SIG-M5 (cell line): Measurements from ENCODE around the gene TTC16.
A peak's percentile ranks its signal among the peaks of the same experiment; 100 is the strongest.

Source experiments
- DNase-seq: peaks from one replicate; lab custom pipeline; 2025; lab: John Stamatoyannopoulos, UW

TTC16 gene

DNA sequence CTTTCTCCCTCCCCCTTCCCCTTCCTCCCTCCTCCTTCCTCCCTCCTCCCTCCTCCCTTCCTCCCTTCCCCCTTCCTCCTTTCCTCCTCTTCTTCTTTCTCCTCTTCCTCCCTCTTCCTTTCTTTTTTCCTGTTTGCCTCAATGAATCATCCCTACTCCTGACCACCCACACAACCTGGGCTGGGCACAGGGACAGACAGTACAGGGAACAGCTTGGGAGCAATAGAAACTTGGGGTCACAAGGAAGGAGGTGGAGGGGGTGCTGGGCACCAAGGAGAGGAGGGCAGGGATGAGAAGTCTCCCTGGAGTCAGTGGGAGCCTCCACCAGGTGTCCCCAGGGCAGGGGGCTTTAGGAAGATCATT, 5.0 kb downstream of the TTC16 start:
- DNase-seq, result no peak

DNA sequence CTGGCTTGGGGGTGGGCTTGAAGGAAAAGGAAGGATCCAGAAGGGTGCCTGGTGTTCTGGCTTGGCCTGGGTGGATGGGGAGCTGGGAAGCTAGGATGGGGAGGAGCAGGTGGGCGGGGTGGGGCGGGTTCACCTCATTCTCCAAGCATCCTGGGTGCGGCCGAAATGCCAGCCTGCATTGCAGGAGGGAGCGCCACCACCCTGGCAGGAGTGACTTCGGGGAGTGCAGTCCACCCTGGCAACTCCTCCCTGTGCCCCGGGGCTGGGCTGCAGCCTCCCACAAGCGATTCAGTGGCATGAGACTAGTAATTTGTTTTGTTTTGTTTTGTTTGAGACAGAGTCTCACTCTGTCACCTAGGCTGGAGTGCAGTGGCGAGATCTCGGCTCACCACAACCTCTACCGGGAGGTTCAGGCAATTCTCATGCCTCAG, 5.5 kb downstream of the TTC16 start:
- no peak for DNase-seq

DNA sequence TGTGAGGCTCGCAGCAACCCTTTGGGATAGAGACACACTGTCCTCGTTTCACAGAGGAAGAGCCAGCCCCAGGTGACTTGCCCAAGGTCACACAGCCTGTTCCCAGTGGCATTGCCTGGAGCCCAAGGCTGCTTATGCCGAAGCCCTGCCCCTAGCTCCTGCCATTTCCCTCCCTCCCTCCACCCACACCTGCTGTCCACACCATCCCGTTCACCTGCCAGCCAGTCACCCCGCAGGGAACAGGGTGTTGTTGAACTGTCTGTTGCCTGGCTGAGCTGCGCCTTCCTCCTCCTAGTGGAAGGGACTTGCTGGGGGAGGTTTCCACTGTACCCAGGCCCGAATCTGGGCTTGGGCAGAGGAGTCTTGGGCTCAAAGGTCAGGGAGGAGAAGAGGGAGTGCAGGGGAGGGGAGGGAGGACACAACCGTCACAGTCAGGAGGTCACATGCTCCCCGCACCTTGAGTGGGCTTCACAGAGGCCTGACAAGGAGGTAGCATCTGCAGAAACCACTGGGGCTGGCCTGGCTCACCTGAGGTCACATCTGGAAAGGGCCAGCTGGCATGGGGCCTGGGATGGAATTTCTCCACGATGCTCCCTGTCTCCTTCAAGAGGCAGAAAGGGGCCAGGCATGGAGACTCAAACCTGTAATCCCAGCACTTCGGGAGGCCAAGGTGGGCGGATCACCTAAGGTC, 6.3 kb downstream of the TTC16 start:
- DNase-seq, result no peak

DNA sequence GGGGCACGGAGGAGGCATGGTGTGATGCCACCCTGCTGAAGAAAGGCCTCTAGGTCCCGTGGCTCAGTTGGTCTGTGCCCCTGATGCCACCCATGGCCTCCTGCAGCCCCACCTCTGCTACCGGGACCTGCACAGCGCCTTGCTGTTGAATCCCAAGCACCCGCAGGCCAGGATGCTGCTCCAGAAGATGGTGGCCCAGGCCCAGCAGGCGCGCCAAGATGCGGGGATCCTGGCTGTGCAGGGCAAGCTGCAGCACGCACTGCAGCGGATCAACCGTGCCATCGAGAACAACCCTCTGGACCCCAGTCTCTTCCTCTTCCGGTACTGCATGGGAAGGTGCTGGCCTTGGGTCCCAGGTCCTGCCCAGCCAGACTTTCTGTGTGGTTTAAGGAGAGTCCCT, 7.1 kb downstream of the TTC16 start:
- DNase-seq, result no peak

DNA sequence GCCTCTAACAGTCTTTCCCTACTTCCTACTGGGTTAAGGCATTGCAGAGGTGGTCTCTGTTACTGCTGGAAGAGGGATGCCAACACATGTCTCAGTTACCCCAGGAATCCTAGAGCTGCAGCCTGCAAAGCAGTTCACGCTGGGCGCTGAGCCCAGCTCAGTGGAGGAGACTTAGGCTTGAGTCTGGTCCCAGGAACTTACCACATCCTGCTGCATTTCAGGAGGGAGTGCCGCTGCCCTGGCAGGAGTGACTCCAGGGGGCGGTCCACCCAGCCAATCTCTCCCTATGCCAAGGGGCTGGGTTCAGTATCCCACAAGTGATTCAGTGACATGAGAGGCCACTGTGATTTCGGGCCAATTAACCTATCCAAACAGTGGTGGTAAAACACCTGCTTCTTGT, 7.6 kb downstream of the TTC16 start:
- no peak for DNase-seq

DNA sequence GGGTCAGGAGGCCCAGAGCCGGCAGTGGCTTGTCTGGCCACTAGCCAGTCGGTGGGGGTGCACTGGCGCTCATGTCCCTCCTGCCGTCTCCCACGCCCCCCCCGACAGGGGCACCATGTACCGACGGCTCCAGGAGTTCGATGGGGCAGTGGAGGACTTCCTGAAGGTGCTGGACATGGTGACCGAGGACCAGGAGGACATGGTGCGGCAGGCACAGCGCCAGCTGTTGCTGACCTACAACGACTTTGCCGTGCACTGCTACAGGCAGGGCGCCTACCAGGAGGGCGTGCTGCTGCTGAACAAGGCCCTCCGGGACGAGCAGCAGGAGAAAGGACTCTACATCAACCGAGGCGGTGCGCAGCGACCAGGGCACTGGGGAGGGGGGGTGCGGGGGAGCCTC, 8.1 kb downstream of the TTC16 start:
- no peak for DNase-seq

DNA sequence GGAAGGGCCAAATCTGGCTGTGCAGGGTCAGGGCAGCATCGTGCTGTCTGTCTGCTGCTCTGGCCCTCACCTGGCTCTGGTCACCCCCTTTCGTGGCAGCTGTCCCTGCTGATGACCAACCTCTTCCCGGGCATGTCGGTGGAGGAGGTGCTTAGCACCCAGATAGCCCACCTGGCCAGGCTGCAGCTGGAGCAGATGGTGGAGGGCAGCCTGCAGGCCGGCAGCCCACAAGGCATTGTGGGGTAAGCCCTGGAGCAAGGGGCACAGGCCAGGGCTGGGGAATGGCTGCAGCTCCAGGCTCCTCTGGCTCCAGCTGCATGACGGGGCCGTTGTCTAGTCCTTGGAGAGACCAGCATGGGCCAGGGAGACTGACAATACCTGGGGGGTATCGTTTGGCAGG, 11.0 kb downstream of the TTC16 start:
- no peak for DNase-seq

DNA sequence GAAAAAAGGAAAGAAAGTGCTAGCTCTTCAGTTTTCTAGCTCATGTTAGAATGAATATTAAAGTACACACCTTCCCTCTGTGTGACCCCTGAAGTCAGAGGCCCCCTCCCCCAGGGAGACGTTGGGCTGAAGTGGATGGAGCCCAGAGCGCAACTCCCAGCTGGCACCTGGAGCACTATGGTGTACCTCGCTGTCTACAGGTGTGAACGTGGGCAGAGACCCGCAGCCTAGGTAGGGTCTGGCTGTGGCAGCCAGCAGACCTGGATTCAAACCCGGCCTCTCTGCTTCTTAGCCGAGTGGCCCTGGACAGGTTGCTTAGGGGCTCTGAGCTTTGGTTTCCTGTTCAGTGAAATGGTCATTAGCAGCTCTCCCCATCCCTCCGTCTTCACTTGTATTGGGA, 12.9 kb downstream of the TTC16 start:
- DNase-seq, result no peak

DNA sequence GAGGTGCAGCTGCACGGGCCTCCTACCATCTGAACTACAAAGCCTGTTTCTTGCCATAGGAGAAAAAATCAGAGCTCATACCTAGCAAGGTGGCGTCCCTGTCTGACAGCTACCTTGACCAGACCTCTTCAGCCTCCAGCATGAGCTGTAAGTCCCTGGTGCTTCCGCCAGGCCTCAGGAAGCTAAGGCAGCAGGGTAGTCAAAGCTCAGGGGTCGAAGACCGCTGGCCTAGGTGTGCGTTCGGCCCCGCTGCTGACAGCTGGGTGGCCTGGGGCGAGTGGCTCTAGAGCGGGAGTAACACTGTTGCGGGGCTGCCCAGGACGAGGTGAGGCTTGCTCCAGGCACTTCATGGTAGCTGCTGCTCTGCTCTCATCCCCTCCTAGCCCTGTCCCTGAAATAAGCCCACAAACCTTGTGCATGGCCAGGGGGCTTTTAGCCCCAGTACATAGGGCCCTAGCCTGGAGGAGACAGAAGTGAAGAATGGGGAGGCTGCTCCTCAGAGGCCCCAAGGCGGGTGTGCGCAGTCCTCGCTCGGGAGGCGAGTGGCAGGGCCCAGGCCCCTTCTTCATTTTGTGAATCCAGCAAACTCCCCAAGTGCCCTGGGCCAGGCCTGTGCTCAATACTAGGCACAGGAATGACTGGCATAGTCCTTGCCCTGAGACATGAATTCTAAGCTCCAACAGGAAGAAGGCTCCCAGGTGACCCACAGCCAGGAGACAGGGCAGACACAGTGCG, 13.8 kb downstream of the TTC16 start:
- DNase-seq, result no peak

DNA sequence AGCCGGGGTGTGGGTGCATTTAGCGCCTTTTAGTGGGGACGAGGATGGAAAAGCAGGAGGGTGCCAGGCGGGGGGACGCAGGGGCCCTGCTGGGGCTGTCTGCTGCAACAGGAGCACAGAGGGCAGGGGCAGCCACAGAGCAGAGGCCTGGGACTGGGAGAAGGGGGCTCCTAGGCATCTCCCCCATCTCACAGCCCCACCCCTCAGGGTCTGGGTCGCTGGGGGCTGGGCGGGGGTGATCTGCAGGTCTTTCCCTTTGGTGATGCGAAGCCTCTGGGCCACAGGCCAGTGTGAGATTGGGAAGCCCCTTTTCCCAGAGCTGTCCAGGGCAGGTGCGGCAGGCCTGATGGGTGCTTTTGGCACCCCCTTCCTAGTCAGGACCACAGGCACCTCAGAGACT, 14.4 kb downstream of the TTC16 start:
- no peak for DNase-seq

DNA sequence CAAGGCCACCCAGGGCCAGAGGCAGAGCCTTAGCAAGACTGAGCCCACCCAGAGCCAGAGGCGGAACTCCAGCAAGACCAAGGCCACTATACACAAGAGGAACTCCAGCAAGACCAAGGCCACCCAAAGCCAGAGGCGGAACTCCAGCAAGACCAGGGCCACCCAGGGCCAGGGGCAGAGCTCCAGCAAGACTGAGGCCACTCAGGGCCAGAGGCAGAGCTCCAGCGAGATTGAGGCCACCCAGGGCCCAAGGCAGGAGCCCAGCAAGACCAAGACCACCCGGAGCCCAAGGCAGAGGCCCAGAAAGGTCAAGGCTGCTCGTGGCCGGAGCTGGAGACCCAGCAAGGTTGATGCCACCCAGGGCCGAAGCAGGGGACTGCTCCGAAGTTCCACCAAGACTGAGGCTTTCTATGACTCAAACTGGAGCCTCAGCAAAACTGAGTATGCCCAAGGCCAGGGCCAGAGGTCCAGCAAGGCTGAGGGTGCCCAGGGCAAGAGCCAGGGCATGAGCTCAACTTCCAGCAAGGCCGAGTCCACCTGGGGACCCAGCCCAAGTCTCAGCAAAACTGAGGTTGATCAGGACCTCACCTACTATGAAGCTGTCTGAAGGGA, 15.0 kb downstream of the TTC16 start:
- DNase-seq, result no peak

DNA sequence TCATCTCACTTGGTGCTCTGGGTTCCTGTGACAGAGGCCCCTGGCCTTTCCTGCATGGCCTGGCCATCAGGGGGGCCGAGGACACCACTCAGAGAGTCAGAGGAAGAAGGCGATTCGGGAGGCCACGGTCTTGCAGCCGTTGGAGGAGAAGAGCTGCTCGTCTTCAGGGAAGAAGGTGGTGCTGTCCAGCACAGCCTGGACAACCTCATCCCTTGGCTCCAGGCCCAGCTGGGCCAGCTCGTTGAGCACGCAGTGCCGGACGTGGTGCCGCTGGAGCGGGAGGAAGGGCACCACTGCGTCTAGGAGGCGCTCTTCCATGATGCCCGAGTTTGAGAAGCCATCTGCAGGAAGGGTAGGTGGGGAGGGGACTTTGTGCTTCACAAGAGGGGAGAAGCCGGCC, 16.1 kb downstream of the TTC16 start:
- DNase-seq, result no peak

DNA sequence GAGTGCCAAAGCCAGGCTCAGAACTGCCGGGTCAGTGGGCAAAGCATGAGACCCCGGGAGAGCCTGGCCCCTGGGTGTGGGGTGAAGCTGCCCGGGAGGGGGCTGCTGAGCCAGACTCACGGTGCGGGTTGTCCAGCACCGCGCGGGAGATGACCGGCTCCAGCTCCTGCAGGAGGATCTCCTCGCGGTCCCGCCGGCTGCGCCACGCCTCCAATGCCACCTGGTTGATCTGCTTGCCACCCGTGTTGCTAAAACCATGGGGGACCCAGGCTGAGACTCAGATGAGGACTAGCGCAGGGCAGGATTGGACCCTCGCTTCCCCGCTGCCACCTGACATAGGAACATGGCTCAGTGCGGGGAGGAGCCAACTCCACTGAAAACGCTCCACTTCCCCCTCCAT, 16.6 kb downstream of the TTC16 start:
- no peak for DNase-seq

DNA sequence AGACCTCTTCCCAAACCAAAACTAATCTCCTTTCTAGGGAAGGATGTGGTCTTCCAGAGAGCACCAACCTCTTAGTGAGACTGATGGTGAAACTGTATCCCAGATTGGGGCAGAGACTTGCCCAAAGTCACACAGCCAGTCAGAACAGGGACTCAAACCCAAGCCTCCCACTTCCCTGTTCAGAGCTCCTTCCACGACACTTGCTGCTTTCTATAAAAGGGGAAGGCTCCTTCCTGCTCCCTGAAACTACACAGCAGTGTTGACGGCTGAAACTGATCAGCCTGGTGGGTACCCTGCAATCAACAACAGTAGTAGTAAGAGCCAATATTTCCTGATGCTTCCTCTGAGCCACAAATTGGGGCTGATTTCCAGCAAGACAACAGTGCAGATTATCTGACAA, 17.7 kb downstream of the TTC16 start:
- DNase-seq, result no peak

DNA sequence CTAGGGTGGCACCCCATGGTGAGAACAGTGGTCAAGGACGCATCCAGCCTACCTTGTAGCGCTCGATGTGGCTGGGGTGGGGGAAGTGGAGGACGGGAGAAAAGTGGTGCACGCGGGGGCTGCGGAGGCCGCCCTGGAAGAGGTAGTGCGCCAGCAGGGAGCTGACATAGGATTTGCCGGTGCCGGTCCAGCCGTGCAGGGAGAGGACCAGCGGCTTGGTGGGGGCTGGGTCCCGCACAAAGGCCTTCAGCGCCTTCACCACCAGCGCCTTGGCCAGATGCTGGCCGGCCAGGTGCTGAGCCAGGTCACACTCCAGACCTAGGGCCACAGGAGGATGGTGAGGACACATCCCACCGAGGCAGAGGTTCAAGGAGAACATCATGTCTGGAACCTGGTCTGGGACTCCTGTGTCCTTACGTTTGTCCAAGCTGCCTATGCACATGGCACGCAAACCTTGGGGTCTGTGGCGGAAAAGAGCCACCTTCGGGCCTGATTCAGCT, 18.4 kb downstream of the TTC16 start:
- DNase-seq, result no peak

DNA sequence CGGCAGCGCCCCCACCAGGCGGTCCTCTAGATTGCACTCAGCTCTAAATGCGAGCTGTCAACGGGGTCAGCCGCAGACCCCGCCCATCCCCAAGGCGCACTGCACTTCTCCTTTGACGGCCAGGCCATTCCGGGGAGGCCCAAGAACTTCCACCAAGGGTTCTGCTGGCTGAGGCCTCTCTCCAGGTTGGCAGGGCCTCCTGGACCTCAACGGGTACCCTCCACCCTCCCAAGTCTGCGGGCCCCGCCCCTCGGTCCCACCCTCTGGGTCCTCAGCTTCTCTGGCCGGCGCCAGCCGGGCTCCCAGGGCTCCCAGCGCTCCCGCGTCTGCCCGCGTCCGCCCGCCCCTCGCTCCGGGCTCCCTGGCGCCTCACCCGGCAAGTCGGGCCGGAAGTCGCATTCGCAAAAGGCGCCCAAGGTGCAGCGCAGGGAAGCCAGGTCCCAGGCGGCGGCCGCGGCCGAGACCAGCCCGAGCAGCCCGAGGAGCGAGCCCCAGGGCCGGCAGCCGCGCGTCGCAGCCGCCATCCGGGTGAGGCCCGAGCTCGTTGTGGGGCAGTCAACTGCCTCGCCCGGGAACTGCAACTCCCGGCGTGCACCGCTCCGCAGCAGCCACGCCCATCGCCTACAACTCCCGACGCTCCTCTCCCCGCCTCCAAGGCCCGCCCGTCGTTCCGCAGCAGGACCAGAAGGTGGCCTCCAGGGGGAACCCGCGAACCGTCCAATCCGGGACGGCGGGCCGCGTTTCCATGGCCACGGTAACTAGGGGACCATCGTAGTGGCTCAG, 19.1 kb downstream of the TTC16 start, which contains the start of gene TOR2A:
Gene TOR2A (minus strand): TSS at position 548 of the 783 bp plus-strand sequence. CDS start 24 bp downstream, at position 524.
- peak; percentile 71 for DNase-seq

DNA sequence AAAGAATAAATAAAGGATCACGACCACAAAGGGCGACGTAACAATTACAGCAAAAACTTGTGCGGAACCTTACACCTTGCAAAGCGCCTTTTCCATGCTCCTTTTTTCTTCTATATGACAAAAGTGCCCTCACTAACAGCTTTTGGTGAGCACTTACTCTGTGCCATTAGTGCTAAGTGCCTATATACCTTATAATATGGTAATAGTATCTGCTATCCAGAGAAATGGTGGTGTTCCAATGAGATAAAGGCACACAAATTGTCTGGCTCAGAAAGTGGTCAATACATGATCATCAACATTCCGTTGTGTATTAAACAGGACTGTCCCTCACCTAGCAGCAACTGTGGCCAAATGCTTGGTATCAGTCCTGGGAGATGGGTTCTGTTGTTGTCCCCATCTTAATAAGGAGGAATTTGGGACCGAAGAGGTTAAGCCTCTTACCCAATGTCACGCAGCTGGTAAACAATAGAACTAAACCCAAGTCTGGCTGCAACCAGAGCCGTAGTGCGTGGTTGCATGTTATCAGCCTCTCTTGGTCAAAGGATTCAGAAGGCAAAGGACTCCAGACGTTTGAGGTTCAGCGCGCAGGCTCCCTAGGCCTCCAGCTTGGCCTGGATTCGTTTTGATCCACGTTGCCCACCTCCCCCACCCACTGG, 19.8 kb downstream of the TTC16 start:
- DNase-seq, result no peak

DNA sequence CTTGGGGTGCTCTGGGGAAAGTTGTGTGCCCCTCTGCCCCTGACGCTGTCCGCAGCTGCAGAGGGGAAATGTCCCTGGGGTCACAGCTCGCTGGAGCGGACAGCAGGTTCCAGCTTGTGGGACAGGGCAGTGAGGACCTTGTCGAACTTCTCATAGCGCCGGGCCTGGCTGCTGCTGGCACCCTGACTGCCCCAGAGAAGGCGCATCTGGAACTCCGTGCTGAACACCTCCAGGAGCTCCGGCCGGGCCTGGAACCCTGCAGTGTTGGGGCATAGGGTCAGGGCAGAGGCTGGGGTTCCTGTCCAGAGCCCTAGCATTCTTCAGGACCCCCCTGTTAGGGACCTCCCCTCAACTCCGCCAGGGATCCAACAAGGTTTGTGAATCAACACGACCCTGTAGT, 22.8 kb downstream of the TTC16 start:
- no peak for DNase-seq

DNA sequence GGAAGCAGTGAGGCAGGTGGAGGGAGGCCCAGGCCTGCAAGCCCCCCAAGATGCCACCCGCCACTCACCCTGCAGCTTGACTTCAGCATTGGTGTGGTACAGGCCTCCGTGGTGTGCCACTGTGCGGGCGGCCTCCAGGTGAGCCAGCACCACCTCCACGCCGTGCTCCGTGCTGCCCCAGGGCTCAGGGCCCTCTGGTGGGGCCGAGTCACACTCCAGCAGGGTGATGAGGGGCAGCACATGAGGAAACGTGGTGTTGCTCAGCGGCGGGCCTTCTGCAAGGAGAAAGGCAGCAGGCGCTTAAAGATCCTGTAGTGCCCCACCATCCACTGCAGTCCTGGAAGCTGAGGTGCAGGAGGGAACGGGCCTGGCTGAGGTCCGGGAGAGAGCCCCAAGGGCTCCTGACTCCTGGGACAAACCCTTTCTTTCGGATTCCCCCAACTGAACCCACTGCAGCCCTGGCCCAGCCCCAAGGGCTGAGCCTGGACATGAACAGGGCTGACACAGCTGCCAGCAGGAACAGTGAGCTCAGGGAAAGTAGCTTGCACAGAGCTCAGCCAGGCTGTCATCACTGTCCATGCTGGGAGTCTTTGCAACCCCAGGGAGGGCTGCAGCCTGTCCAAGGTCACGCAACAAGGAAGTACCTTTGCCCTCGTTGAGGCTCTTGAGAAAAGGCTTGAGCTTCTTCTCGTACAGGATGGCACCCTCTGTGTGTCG, 23.9 kb downstream of the TTC16 start:
- DNase-seq, result no peak

DNA sequence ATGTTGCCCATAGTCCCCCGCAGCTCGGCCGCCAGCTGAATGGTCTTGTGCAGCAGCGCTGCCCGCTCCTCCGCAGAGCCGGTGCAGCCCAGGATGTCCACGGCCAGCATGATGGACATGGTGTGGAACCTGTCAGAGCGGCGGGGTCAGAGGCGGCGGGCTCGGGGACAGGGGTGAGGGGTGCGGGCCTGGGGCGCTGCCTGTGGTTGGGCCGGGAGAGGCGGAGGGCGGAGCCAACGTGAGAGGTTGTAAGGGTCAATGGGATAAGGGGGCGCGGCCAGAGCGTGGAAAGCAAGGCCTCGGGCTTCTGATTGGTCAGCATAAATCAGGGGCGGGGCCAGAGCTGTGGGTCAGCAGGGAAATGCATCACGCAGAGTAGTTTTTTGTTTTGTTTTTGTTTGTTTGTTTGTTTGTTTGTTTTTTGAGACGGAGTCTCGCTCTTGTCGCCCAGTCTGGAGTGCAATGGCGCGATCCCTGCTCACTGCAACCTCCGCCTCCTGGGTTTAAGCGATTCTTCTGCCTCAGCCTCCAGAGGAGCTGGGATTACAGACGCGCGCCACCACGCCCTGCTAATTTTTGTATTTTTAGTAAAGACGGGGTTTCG, 26.1 kb downstream of the TTC16 start:
- no peak for DNase-seq
